SK-N-MC (cell line): ENCODE measurements around the gene SREBF1.

ENCODE experiments used
- EZH2 ChIP-seq: fragments of 200-600 bp; sonication (generic); IDR thresholded peaks from one replicate; pipeline ENCODE4 v1.6.1; 2017; ENCODE audit warnings: antibody characterized with exemption
- FOXP2 ChIP-seq: optimal IDR thresholded peaks from 2 replicates; pipeline ENCODE3; 2011; ENCODE audit warnings: mild to moderate bottlenecking, moderate library complexity; ENCODE audit not compliant: insufficient read depth; ENCODE audit errors: extremely low read length, control extremely low read depth
- POLR2AphosphoS5 ChIP-seq: IDR thresholded peaks from 2 replicates; pipeline ENCODE4 v1.6.1; 2012; ENCODE audit warnings: mild to moderate bottlenecking, low read depth, low read length, borderline replicate concordance

DNA sequence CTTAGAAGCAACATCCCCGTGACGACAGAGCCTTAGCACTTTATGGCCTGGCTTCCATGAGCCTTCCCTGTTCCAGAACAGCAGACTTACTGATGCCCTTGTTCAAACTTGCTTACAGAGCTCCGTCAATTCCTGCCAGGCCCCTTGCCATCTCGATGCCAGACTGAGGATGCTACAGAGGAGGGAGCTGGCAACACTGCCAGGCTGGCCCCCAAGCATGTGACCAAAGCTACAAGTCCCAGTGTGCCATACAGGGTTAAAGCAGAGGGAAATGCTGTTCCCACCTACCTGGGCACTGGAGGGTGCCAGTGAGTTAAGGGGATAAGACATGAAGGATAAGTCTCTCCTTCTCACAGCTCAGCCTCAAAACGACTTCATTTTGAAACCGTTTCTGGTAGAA is 33.5 kb upstream of the SREBF1 start:
- TF ChIP-seq POLR2AphosphoS5 (no peak), EZH2 (no peak), FOXP2 (no peak)
